ENCODE measurements around the gene SEMA5A.

- no peak for TF ChIP-seq POLR2A (IDR thresholded peaks at IDR 0.05; ENCODE audit: low read length)
- TF ChIP-seq GATA1 (IDR thresholded peaks at IDR 0.05; ENCODE audit: low read depth, low read length) = no peak
Observed at GRCh38 chr5:9089893-9090292, 456.0 kb downstream of the SEMA5A start.

All from erythroblast (primary cell).